Activated naive CD4-positive, alpha-beta T cell treated with anti-CD3 and anti-CD28 coated beads, Interleukin-2, amount 50 U/mL, for 16 hours (primary cell): ENCODE results near the gene TTC21A.

Experiments
- DNase-seq: peaks from one replicate; pipeline ENCODE4 v3.0.0-alpha.2; 2020

The TTC21A gene

GRCh38 chr3:39183211-39184080, 76.0 kb downstream of the TTC21A start:
- DNase-seq = no peak

- no peak for DNase-seq
These were observed 76.8 kb downstream of the TTC21A start for GRCh38 chr3:39184081-39184967.

GRCh38 chr3:39184968-39185285, 77.4 kb downstream of the TTC21A start:
- no peak for DNase-seq

GRCh38 chr3:39185326-39185958, 78.0 kb downstream of the TTC21A start:
- DNase-seq = no peak

- DNase-seq = no peak
These were observed 78.6 kb downstream of the TTC21A start for GRCh38 chr3:39185959-39186691.

- no peak for DNase-seq
These were observed 79.2 kb downstream of the TTC21A start for GRCh38 chr3:39186692-39187151.

- DNase-seq = no peak
These were observed 80.1 kb downstream of the TTC21A start for GRCh38 chr3:39187372-39188155.
